HG03432 (cell line): ENCODE results near the gene GBX1.

Source experiments
- ATAC-seq: cut with Tn5 transposase; IDR thresholded peaks from one replicate; pipeline ENCODE4 v1.9.1; 2021; ENCODE audit warnings: mild to moderate bottlenecking, moderate library complexity; ENCODE audit not compliant: unreplicated experiment

GBX1 gene

GRCh38 chr7:151129117-151129959 lies 38.2 kb downstream of the GBX1 start:
- ATAC-seq: no peak

GRCh38 chr7:151128716-151129115 lies 38.8 kb downstream of the GBX1 start:
- no peak for ATAC-seq

DNA sequence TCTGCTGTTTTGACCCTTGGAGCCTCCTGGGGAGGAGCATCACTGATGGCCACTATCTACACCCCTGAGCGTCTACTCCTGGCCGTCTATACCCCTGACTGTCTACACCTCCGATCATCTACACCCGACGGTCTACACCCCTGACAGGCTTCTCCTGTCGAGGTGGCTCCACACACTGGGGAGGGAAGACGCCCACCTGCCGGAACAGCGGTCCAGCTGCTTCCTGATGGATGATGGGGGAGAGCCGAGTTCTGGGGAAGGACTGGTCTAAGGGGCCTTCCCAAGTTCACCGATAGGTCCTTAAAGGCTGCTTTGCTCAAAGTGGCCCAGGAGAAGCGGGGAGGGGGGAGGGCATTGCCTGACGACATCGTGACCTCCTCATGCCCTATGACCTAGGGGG lies 39.4 kb downstream of the GBX1 start:
- ATAC-seq: no peak

DNA sequence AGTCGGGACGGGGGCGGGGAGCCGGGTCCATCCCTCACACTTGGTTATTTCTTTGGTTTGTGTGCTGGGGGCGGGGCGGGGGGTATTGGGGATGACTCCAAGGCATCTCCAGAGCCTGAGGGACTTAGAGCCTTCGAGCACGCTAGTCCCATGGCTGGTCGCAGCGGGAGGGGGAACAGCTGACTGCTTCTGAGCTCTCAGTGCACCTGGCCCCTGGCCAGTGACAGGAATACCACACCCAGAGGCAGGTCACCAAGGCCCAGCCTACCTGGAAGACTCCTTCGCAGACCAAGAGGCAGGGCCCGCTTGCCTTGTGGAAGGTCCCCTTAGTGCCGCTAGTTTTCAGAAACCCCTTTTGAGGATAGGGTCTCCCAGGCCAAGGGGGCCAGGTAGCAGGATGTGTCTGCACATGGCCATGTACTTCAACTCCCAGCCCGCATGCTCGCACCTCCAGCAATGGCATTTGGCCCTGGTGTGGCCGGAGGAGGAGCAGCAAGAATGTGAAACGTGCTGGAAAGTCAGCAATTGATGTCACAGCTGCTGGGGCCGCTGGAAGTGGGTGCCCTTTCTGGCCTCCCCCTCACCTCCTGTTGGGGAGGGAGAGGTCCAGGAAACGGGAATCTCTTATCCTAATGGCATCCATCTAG lies 40.9 kb downstream of the GBX1 start:
- ATAC-seq: no peak

- no peak for ATAC-seq
Observed at GRCh38 chr7:151125846-151126481, 41.5 kb downstream of the GBX1 start.

DNA sequence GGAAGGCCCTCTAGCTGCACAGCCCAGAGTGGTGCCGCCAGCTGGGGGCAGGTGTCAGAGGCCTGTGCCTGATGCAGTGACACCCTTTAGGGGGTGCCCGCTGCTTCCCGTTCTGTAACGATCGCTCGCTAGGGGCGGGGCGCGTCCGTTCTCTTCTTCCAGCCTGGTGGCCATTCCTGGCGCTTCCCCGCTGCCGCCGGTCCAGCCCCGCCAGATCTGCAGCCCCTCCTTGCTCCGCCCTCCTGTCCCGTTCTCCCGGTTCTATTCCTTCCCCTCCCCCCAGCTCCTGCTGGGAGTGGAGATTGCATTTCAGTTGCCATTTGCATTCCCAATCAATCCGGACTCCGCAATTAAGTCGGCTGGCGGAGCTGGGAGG lies 42.0 kb downstream of the GBX1 start:
- ATAC-seq: no peak

GRCh38 chr7:151124899-151125399 lies 42.5 kb downstream of the GBX1 start:
- ATAC-seq: no peak

DNA sequence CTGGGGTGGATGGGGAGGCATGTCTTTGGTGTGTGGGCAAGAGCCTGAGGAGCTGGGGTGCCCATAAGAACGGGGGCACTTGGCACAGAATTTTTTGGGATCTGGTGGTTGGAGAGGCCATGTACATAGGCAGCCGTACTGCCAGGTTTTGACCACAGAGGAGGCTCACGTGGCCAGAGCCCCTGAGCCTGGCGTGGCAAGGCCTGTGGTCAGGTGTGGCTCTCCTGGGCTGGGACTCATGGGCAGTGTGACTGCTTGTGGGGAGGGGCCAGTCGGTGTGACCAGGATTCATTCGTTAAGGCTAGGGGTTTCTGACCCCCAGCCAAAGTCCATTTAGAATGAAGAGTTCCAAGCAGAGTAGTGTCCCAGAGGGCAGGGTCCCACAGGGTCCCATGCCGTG lies 43.0 kb downstream of the GBX1 start:
- ATAC-seq: no peak

DNA sequence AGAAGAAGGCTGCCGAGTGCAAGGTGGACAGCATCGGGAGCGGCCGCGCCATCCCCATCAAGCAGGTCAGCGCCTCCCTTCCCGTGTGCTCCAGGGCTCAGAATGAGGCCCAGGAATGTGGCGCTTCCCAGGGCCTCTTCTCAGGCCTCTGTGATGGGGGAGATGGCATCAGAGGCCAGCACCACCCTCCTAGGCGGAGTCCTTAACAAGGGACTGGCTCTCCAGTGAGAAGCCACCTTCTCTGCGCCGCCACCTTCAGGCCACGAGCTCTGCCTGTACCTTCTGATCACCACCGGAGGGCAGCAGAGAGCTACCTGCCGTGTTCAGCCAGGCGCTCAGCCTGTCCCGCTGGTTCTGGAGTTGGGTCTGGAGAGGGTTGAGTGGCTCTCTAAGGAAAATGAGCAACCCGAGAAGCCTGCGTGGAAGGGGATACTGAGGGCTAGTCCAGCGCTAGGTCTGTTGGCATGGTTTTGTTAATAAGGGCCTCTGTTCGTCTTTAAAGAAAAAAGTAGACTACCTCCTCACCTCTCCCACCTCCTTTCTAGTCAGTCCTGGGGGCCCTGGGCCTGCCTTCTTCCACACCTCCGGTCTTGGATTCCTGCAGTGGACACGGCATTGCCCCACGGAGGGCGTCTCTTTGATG lies 43.6 kb downstream of the GBX1 start:
- peak; percentile 89 for ATAC-seq

GRCh38 chr7:151123158-151123821 lies 44.2 kb downstream of the GBX1 start:
- no peak for ATAC-seq

GRCh38 chr7:151122796-151123157 lies 44.7 kb downstream of the GBX1 start:
- ATAC-seq: no peak

DNA sequence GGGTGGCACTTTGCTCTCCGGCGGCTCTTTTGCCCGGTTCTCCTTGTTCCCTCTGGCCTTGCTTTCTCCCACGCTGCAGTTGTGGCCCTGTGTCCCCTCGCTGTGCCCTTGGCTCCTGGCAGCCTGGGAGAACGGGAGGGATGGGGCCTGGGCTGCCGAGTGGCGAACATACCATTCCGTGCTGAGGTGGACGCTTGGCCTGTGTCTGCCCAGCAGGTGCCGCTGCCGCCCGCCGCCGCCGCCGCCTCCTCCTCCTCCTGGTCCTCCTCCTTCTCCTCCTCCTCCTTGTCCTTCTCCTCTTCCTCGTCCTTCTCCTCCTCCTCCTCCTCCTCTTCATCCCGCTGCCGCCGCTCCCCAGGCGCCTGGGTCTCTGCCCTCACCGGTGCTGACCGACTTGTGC lies 45.2 kb downstream of the GBX1 start:
- ATAC-seq: no peak

GRCh38 chr7:151121380-151122170 lies 45.9 kb downstream of the GBX1 start:
- no peak for ATAC-seq

- no peak for ATAC-seq
Observed at GRCh38 chr7:151120896-151121295, 46.6 kb downstream of the GBX1 start.

GRCh38 chr7:151119902-151120301 lies 47.6 kb downstream of the GBX1 start:
- ATAC-seq: no peak

GRCh38 chr7:151119055-151119415 lies 48.5 kb downstream of the GBX1 start:
- no peak for ATAC-seq

GRCh38 chr7:151118108-151119054 lies 49.1 kb downstream of the GBX1 start:
- no peak for ATAC-seq

GRCh38 chr7:151117565-151117964 lies 49.9 kb downstream of the GBX1 start:
- no peak for ATAC-seq
